Mammary epithelial cell (primary cell): ENCODE measurements around the gene TMTC1.

ENCODE experiments used
- CTCF ChIP-seq, 2 donors: IDR thresholded peaks in 1 of 2; conservative IDR thresholded peaks in 1 of 2; 2 replicates each; pipeline ENCODE4 v1.5.1; 2011 to 2012; ENCODE audit warnings: inconsistent platforms in 2 of 2, low read length in 2 of 2, mild to moderate bottlenecking in 2 of 2, control low read depth in 1 of 2, low read depth in 1 of 2; ENCODE audit not compliant: insufficient read depth in 1 of 2; ENCODE audit errors: extremely low read depth in 1 of 2
- EZH2 ChIP-seq: IDR thresholded peaks from 2 replicates; pipeline ENCODE4 v1.6.1; 2012; ENCODE audit warnings: low read length, inconsistent platforms, borderline replicate concordance

GRCh38 chr12:29569132-29569757 is 214.5 kb downstream of the TMTC1 start:
- TF ChIP-seq CTCF (conservative IDR thresholded peaks at IDR 0.05 in 1 of 2, IDR thresholded peaks at IDR 0.05 in 1 of 2; ENCODE audit: extremely low read depth in 1 of 2, insufficient read depth in 1 of 2, low read depth in 1 of 2, low read length in 2 of 2) (no peak), EZH2 (no peak)
